ENCODE results near the gene SLC22A3.
"Not testable (repeated sequence)": the region's sequence is repeated elsewhere in the genome, so short reads cannot be mapped to it uniquely, and the experiment has no call there.

SLC22A3 gene

DNA sequence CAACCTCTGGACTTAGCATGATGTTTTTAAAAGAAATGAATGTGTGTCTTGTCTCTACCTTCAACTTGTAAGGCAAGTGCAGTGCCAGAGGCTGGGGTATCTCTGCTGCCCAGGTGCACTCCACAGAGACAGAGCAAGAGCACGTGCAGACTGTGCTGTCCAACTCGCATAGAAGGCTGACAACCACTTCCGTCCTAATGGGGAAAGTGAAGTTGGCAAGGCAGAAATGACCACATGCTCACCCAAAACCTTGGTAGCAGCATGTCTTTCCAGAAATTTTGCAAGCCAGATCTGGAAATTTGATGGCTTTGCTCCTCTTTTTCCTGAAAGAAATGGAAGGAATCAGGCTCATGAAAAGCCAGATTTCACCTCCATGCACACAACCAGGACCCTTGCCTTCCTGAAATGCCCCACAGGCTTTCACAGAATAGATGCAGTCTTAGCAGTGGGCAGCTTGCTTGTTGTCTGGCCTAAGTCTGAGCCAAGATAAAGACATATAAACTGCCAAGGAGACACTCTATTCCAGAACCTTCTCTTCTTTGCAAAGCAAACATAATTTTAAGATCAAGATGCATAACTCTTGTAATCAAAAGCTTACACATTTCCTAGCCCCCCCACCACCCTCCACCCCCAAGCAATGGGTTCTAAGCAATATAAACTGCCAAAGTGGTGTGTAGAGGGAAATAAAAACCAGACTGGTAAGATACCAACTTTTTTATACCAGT lies 26.8 kb downstream of the SLC22A3 start:
- DNase-seq: no peak

DNA sequence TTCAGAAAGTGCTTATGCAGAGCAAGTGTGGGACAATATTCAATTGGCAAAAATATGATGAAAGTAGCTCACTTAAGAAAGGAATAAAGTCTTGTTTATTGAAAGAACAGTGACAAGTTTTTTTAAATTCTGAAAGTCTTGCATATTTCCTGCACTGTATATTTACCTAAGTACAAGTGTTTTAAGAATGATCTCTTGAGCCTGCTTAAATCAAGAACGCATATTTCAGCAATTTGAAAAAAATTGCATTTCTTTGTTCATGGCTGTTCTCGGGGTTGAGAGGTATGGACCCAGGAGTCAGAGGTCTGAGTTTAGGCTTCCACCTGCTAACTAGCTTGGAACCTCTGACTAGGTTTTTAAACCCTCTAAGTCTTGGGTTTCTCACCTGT lies 27.4 kb downstream of the SLC22A3 start:
- no peak for DNase-seq

DNA sequence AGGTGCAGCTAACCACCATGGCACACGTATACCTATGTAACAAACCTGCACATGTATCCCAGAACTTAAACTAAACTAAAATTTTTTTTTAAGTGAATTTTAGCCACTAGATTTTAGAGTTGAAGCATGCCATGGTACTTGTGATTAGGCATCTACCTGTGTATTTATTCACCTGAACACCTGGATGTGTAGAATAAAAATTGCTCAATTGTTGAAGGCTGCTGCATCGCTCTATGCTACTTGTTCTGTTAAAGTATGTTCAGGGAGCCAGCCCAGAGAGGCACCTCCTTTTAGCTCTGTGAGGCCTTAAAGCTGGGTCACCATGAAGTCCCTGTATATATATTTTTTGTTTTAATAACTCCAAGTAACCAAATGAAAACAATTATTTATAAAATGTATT lies 28.3 kb downstream of the SLC22A3 start:
- DNase-seq: no peak

DNA sequence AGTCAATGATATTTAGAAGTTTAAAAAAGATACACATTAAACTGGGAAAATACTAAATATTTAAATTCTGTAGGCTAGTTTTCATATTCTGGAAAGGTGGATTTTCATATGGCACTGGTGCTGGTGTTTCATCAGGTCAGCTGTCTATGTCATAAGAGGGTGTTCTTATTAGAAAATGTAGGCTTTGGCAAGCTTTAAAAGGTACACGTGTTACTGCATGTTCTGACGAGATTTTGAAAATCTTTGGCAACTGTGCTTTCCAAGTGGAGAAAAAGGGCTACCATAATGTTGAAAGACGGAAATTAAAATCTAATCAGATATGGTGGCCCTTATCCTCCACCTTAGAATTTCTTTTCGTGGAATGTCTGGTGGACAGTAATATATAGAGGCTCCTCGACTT lies 30.0 kb downstream of the SLC22A3 start:
- DNase-seq: no peak

DNA sequence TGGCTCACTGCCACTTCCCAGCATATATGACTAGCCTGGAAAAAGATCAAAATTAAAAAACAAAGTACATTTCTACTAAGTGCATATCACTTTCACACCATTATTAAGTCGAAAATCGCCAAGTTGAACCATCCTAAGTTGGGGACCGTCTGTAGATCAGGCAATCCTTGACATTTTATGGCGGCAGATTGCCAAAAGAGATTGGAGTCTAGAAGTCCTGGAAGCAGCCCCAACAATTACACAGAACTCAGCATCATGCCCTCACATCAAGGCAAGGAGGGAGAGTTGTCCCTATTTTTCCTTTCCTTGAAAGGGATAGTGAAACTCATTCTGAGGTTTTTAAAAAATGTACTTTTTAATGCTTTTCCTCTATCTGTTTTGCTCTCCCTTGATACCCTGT lies 30.7 kb downstream of the SLC22A3 start:
- no peak for DNase-seq

DNA sequence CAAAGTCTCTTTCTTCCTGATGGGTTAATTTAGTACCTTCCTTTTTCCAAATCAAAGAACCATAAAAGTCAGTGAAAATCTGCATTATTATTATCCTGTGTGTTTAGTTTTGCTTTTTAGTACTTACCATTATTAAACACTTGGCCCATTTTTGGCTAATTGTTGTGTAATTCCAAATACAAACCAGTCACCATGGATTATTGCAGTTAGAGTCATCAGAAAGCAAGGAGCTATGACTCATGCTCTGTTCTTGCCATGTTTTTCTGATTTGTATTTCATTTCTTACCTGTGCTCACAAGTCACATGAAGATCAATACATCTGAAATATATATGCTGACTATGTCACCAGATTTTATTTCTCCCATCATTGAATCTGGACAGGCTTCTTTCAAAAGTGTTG lies 31.3 kb downstream of the SLC22A3 start:
- DNase-seq: no peak

DNA sequence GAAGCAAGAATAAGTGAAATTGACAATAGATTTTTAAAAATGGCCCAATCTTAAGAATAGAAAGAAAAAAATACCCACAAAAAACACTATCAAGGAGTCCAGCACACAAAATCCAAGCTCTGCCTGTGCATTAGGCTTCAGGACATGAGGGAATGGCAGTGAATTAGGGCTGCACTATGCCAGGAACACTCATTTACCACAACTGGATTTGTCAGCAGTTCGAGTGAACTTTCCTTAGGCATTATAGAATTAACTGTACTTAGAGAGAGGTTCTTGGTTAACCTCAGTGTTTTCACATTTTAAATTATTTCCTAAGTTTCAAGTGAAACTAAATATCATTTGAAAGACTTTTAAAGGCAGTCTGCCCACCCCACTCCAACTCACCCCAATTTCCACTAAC lies 34.8 kb downstream of the SLC22A3 start:
- DNase-seq: no peak

GRCh38 chr6:160386869-160387530 lies 38.8 kb downstream of the SLC22A3 start:
- no peak for DNase-seq

GRCh38 chr6:160387916-160388643 lies 39.9 kb downstream of the SLC22A3 start:
- no peak for DNase-seq

GRCh38 chr6:160388922-160389321 lies 40.7 kb downstream of the SLC22A3 start:
- no peak for DNase-seq

DNA sequence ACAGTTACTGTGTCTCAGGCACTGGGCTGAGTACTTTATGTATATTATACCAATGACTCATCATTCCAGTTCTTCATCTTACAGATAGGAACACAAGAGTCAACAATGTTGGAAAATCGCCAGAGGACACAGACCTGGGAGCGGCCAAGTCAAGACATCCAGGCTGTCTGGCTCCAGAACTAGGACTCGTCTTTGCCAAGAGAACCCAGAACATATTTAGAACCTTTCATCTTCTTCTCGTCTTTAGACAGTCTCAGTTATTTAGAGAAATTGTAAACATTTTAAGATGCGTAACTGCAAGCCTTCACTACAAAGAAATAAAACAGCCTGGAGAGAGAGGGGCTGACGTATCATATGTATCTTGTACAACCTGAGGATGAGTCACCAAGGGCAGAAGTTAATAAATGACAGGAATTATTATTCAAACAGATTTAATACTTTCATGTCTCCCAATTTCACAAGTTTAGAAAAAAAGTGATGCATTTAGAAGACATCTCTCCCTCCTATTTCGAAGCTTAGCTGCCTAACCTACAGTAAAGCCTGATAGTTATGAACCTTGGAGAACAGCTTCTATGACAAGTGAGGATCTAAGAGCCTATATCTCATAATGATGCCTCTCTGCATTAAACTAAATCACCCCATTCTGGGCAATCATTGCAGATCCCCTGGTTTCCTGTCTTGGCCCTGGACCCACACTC lies 43.4 kb downstream of the SLC22A3 start:
- DNase-seq: no peak

- not testable (repeated sequence) for DNase-seq
These were observed 45.3 kb downstream of the SLC22A3 start for GRCh38 chr6:160393442-160393841.

GRCh38 chr6:160393891-160394653 lies 45.9 kb downstream of the SLC22A3 start:
- DNase-seq: no peak

GRCh38 chr6:160394654-160395035 lies 46.5 kb downstream of the SLC22A3 start:
- no peak for DNase-seq

GRCh38 chr6:160395187-160395586 lies 47.0 kb downstream of the SLC22A3 start:
- no peak for DNase-seq

DNA sequence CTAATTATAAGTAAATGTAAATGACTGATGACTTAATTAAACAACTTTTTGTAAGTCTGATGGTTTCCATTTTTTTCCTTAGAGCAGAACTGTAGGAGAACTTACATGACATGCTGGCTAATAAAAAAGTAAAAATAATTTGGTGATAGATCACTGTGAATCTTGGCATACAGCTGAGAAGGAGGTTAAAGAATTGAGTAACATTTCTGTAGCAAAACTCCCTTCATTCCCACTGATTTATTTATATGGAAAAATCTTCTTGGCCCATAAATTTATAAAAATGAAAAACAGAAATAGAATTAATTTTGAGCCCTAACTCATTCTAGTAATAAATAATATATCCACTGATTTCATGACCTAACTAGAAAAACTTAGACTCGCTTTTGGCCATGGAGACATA lies 48.1 kb downstream of the SLC22A3 start:
- no peak for DNase-seq

GRCh38 chr6:160398674-160399271 lies 50.6 kb downstream of the SLC22A3 start:
- DNase-seq: peak; percentile 39

DNA sequence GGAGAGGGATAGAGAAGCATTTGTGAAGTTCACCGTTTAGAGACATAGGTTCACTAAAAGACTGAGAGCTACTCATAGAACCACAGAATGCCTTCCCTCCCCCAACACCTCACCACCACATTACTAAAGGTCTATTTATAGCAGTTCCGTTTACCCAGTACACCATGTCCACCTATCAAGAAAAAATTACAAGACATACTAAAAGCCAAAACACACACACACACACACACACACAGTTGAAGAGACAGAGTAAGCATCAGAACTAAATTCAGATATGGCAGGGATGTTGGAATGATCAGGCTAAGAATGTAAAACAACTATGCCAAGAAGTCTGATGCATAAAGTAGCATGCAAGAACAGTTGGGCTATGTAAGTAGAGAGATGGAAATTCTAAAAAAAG lies 52.3 kb downstream of the SLC22A3 start:
- DNase-seq: no peak

GRCh38 chr6:160408528-160408927 lies 60.4 kb downstream of the SLC22A3 start:
- no peak for DNase-seq

GRCh38 chr6:160412993-160413392 lies 64.8 kb downstream of the SLC22A3 start:
- no peak for DNase-seq

DNA sequence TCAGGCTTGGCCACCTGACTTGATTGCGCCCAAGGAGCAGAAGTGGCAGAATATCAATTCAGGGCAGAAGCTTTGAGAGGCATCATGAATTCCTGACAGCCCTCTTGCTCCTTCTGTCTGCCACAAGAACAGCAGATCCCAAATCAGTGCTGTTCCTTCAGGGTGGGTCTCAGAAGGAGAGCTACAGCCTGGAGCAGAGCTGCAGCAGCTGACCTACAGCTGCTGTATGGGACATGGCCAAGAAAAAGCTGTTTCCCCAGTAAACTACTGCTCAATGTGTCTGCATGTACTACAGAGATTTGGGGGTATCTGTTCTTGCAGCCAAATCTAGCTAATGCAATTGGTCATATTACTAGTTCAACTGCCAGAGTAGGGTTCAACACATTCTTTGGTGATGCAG lies 69.0 kb downstream of the SLC22A3 start:
- no peak for DNase-seq

DNA sequence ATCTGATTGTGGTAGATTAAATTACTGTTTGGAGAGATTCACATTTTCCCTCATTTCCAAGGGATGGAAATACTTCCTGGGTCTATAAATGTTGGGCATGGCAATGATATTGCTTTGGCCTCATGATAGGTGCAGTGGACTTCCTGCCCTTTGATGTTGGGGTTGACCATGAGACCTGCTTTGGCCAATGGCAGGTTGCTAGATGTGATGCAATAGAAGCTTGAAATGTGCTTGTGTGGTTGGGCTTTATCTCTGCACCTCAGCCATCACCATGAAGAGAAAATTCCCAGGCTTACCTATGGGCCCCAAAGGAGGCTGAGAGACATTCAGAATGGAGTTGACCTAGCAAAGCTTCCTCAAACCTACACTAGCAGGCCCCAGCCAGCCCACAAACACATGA lies 69.4 kb downstream of the SLC22A3 start:
- DNase-seq: no peak

All from activated CD4-positive, alpha-beta T cell treated with anti-CD3 and anti-CD28 coated beads, Interleukin-10, Interleukin-2, amounts not matched to agents 100 ng/mL and 50 ng/mL, durations not matched to agents 16 hours and 8 hours (primary cell).